NCI-H1436 (cell line): ENCODE data around the gene SMARCD1.

Experiments used
- DNase-seq: peaks from one replicate; lab custom pipeline; 2025; lab: John Stamatoyannopoulos, UW

SMARCD1 gene

GRCh38 chr12:50057000-50057841, 27.9 kb upstream of the SMARCD1 start, which contains the start of gene ASIC1:
TSS of gene ASIC1 (plus strand) at chr12:50057596. CDS start at chr12:50058767, 1,171 bp downstream.
- peak; percentile 28 for DNase-seq

DNA sequence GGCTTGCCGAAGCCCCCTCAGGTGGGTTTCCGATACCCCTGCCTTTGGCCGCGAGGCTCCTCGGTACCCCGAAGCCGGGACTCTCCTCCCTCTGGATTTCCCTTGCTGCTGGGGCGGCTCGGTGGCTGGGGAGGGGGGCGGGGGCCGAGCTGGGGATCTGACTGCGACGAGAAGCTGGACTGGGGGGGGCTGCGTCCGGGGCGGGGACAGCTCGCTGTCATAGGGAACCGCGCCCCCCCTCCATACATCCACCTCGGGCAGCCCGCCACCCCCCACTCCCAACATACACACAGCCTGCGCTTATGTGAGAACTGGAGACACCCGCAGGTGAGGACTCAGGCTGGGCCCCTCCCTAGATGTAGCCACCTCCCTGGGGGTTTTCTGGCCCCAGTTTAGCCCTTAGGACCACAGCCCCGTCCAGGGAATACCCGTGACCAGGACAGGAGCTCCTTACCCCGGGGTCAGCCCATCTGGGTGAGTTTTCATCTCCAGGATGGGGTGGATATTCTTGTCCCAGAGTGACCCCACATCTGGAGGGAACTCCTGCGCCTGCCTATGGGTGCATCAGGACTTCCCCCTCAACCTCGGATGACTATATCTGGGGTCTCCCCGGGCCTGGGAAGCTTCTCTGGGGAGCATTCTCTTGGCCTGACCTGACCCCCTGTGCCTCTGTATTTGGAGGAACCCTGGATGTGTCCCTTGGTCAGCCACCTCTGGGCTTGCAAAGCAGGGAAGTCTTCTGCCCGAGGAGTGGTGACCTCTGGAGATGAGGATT, 27.1 kb upstream of the SMARCD1 start:
- no peak for DNase-seq

GRCh38 chr12:50058743-50059312, 26.3 kb upstream of the SMARCD1 start:
- no peak for DNase-seq

DNA sequence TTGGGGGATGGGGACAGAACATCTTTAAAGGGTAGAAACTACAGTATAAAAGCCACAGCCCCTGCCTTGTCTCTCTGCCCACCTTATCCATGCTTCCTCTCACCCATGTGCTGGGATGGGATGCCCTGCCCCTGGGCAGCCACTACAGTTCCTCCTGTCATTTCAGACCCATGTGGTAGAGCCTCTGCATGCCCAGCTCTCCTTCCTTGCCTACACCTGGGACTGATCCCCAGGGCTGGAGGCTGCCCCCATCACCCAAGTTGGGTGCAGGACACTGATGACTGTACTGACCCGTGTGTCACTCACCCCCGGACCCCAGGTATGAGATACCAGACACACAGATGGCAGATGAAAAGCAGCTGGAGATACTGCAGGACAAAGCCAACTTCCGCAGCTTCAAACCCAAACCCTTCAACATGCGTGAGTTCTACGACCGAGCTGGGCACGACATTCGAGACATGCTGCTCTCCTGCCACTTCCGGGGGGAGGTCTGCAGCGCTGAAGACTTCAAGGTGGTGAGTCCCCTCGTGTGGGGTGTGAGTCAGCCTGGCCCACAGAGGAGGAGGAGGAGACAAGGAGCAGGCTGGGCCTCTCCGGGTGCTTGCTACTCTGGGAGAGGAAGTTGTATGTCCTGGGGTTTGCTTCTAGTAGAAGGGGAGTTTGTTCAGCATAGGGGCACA, 25.6 kb upstream of the SMARCD1 start:
- no peak for DNase-seq

DNA sequence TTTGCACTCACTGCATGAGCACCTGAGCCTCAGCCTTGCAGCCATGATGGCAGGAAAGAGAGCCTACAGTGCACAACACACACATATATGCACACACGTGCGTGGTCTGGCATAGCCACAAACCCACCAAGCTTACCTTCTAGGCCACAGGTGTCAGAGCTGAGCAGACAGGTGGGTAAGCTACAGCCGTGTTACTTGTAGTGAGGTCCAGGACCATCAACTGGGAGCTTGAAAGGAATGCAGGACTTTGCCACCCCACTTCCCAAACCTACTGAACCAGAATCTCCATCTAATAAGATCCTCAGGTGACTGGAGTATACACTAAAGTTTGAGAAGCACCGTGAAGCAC, 25.0 kb upstream of the SMARCD1 start:
- DNase-seq = no peak

DNA sequence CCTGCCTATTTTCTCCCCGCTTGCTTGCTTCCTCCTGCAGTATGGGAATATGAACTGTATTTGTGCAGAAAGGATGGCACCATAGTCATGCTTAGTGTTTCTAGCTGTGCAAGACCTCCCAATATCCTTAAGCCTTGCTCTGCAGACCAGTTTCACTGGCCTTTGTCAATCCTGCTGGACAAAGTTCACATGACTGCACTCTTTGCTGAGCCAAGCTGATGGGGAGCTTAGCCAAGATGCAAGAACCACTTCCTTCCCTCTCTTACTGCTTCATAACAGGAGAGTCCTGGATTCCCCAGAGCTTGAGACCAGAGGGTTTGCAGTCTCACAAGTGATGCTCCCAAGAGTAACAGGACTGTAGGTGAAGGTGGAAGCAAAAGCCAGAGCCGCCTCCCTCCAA, 24.0 kb upstream of the SMARCD1 start:
- DNase-seq = no peak

- DNase-seq = no peak
Observed at GRCh38 chr12:50061946-50062686, 23.0 kb upstream of the SMARCD1 start.

GRCh38 chr12:50062728-50063460, 22.2 kb upstream of the SMARCD1 start:
- no peak for DNase-seq

DNA sequence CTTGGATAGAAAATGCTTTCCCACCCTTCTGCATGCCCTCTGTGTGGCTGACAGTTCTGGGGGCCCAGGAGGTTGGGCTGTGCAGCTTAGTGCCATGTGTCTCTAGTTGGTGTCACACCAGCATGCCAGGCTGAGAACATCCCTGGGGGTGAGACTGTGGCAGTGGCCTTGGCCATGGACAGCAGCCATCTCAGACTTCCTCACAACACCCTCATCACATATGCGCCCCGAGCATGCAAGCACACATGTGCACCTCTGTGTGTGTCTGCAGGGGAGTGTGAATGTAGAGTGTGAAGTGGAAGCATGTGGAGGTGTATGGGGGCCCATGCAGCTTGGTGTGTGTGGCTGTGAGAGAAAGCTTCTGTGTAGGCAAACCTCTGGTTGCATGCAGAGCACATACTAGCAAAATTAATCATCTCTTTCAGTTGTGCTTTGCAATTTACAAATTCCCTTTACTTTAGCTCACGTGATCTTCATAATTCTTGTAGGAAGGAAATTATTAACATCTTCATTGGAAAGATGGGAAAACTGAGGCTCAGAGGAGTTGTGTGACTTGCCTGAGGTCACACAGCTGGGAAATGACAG, 19.3 kb upstream of the SMARCD1 start:
- DNase-seq = no peak

DNA sequence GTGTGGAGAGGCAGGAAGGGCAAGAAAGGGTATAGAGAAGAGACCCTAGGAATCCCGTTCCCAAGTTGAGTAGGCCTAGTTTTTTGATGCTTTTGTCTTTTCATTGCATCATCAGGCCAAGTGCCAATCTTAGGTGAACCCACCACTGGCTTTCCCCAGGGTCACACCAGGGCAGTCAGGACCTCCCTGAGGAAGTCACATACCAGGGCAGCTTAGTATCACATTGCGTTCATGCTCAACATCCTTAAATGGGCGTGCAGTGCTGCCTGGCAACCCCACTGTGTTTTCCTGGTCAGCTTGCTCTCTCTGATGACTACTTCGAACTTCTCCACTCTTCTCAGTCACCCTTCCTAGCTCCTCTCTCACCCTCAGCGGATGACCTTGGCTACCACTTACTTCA, 18.7 kb upstream of the SMARCD1 start:
- no peak for DNase-seq

DNA sequence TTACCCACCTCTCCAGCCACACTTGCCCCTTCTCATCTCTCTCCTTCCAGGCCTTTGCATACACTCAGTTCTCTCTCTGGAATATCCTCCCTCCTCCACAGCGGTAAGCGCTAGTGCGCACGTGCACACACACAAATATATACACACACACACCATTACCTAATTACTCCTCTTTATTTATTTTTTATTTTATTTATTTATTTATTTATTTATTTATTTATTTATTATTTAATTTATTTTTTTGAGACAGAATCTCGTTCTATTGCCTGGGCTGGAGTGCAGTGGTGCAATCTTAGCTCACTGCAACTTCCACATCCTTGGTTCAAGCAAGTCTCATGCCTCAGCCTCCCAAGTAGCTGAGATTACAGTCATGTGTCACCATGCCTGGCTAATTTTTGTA, 16.1 kb upstream of the SMARCD1 start:
- DNase-seq = no peak

GRCh38 chr12:50069539-50069938, 15.6 kb upstream of the SMARCD1 start:
- DNase-seq = no peak

DNA sequence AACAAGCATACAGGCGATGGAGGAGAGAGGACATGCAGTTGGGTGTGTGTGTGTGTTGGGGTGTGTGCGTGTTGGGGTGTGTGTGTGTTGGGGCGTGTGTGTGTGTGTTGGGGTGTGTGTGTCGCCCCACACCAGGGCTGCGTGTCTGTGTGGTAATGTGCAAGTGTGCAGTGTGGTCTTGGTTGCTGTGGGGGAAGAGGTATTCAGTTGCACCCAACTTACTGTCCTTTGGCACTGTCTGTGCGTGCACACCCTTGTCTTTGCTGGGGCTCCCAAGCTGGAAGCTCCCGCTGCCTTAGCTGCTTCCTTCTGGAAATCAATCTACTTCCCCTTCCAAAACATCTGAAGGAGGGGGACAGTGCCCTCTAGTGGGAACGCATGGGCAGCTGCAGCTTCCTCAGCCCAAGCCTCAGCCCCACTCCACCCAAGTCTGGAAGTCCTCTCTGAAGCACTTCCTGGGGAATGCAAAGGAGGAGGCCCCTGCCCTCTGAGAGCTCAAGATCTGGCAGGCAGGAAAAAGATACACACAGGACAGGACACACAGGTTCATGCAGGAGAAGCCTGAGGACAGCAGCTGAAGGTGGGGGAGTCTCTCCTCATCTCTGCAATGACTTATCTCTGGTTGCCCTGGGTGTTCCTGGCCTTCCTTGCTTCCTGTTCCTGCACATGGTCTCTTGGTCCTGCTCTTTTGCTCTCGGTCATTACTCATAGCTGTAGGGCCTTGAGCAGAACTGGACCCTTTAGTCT, 14.7 kb upstream of the SMARCD1 start:
- DNase-seq = peak; percentile 48

GRCh38 chr12:50072198-50072907, 12.8 kb upstream of the SMARCD1 start:
- DNase-seq = no peak

DNA sequence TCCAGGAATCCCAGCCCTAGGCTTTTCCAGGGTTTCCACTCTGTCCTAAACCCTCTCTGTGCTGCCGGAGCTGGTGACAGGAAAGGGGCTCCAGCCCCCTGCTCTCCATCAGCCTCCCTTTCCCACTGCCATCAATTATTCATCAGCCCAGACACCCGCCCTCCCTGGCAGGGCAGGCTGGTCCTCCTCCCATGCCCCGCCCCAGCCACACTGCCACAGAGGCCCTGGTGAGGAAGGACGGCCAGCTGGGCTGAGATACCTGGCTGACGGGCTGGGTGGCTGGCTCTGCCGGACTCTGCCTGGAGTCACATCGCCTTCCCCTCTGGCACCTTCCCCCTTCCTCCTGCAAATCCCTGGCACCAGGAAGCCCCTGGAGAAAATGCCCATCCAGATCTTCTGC, 11.9 kb upstream of the SMARCD1 start:
- DNase-seq = no peak

DNA sequence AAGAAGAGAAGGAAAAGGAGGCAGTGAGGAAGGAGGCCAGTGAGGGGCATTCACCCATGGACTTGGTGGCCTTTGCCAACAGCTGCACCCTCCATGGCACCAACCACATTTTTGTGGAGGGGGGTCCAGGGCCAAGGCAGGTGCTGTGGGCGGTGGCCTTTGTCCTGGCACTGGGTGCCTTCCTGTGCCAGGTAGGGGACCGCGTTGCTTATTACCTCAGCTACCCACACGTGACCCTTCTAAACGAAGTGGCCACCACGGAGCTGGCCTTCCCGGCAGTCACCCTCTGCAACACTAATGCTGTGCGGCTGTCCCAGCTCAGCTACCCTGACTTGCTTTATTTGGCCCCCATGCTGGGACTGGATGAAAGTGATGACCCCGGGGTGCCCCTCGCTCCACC, 11.4 kb upstream of the SMARCD1 start:
- DNase-seq = no peak

GRCh38 chr12:50074936-50075807, 10.0 kb upstream of the SMARCD1 start:
- DNase-seq = peak; percentile 59

- DNase-seq = no peak
Observed at GRCh38 chr12:50075808-50076170, 9.4 kb upstream of the SMARCD1 start.
